Fibroblast of lung (primary cell): ENCODE data around the gene RNFT1.
"Not testable (repeated sequence)": the region's sequence is repeated elsewhere in the genome, so short reads cannot be mapped to it uniquely, and the experiment has no call there.

Source experiments
- CTCF ChIP-seq, 2 donors: IDR thresholded peaks in 1 of 2; conservative IDR thresholded peaks in 1 of 2; 1 replicate in 1 of 2; 2 replicates in 1 of 2; pipeline ENCODE4 v1.5.1; 2011 to 2012; ENCODE audit warnings: low read length in 2 of 2, control low read depth in 1 of 2, inconsistent platforms in 1 of 2, low read depth in 1 of 2, mild to moderate bottlenecking in 1 of 2
- EZH2 ChIP-seq: IDR thresholded peaks from 2 replicates; pipeline ENCODE4 v1.5.1; 2012; ENCODE audit warnings: low read length, control low read depth, mild to moderate bottlenecking; ENCODE audit errors: missing control alignments

- TF ChIP-seq CTCF (conservative IDR thresholded peaks at IDR 0.05 in 1 of 2, IDR thresholded peaks at IDR 0.05 in 1 of 2; ENCODE audit: low read depth in 1 of 2, low read length in 2 of 2); EZH2: not testable (repeated sequence)
Observed at GRCh38 chr17:60009326-60009725, 44.8 kb upstream of the RNFT1 start.
